ENCODE data around the gene UCKL1.

The UCKL1 gene

GRCh38 chr20:63953764-63954429, 2.3 kb downstream of the UCKL1 start:
- no peaks in the 10 kb centered on the region for H3K9me2 ChIP-seq (replicated peaks; ENCODE audit: control insufficient read depth, low read length)
- H3K9me3 ChIP-seq (ENCODE audit: control insufficient read depth, insufficient read depth, low read length) = no peaks in the 10 kb centered on the region
- peaks cover 44% of the 10 kb centered on the region for H3K4me1 ChIP-seq (ENCODE audit: control insufficient read depth, low read length)
- TF ChIP-seq CTCF (IDR thresholded peaks at IDR 0.05; ENCODE audit: low read depth, low read length, poor library complexity, severe bottlenecking) = no peak
- TF ChIP-seq EZH2phosphoT487 (IDR thresholded peaks at IDR 0.05; ENCODE audit: borderline replicate concordance, low read length) = no peak
- peaks cover 72% of the 10 kb centered on the region for H3K79me2 ChIP-seq (ENCODE audit: control insufficient read depth, low read length)
- H3F3A ChIP-seq (ENCODE audit: control insufficient read depth, insufficient read depth) = peaks cover 10% of the 10 kb centered on the region; the same call in 1 of the 2 replicates
- peak overlapping the region; percentile 86; the same call in 1 of the 2 replicates for H3K4me2 ChIP-seq (ENCODE audit: low read length)
- H3K27me3 ChIP-seq (ENCODE audit: control insufficient read depth, low read length) = no peaks in the 10 kb centered on the region
- peaks cover 22% of the 10 kb centered on the region for H4K20me1 ChIP-seq (ENCODE audit: control insufficient read depth, insufficient read depth, low read depth, low read length)
- no peak overlapping the region for H3K4me3 ChIP-seq (ENCODE audit: low read length)
- no peak overlapping the region for H3K27ac ChIP-seq (ENCODE audit: low read depth, low read length)
- peaks cover 2% of the 10 kb centered on the region; the same call in 1 of the 2 replicates for H3K36me3 ChIP-seq (ENCODE audit: control insufficient read depth, low read length)

- Histone ChIP-seq H3K9me3 (ENCODE audit: control insufficient read depth, insufficient read depth, low read length) (no peaks in the 10 kb centered on the region), H3K4me2 (ENCODE audit: low read length) (no peak overlapping the region), H3K4me3 (ENCODE audit: low read length) (no peak overlapping the region), H3K27me3 (ENCODE audit: control insufficient read depth, low read length) (no peaks in the 10 kb centered on the region), H3K27ac (ENCODE audit: low read depth, low read length) (no peak overlapping the region), H3F3A (ENCODE audit: control insufficient read depth, insufficient read depth) (peaks cover 14% of the 10 kb centered on the region; the same call in 1 of the 2 replicates), H3K36me3 (ENCODE audit: control insufficient read depth, low read length) (peaks cover 4% of the 10 kb centered on the region; the same call in 1 of the 2 replicates), H4K20me1 (ENCODE audit: control insufficient read depth, insufficient read depth, low read depth, low read length) (peaks cover 22% of the 10 kb centered on the region), H3K4me1 (ENCODE audit: control insufficient read depth, low read length) (peaks cover 40% of the 10 kb centered on the region), H3K9me2 (replicated peaks; ENCODE audit: control insufficient read depth, low read length) (no peaks in the 10 kb centered on the region), H3K79me2 (ENCODE audit: control insufficient read depth, low read length) (peaks cover 83% of the 10 kb centered on the region)
- TF ChIP-seq EZH2phosphoT487 (IDR thresholded peaks at IDR 0.05; ENCODE audit: borderline replicate concordance, low read length) (no peak), CTCF (IDR thresholded peaks at IDR 0.05; ENCODE audit: low read depth, low read length, poor library complexity, severe bottlenecking) (no peak)
Observed at GRCh38 chr20:63952769-63953168, 3.4 kb downstream of the UCKL1 start.

- Histone ChIP-seq H3K9me2 (replicated peaks; ENCODE audit: control insufficient read depth, low read length) (no peaks in the 10 kb centered on the region), H3K9me3 (ENCODE audit: control insufficient read depth, insufficient read depth, low read length) (no peaks in the 10 kb centered on the region), H3K4me1 (ENCODE audit: control insufficient read depth, low read length) (peaks cover 34% of the 10 kb centered on the region), H3K4me2 (ENCODE audit: low read length) (no peak overlapping the region), H4K20me1 (ENCODE audit: control insufficient read depth, insufficient read depth, low read depth, low read length) (peaks cover 26% of the 10 kb centered on the region), H3K79me2 (ENCODE audit: control insufficient read depth, low read length) (peaks cover 89% of the 10 kb centered on the region), H3K4me3 (ENCODE audit: low read length) (no peak overlapping the region), H3K36me3 (ENCODE audit: control insufficient read depth, low read length) (peaks cover 4% of the 10 kb centered on the region; the same call in 1 of the 2 replicates), H3F3A (ENCODE audit: control insufficient read depth, insufficient read depth) (peaks cover 14% of the 10 kb centered on the region; the same call in 1 of the 2 replicates), H3K27me3 (ENCODE audit: control insufficient read depth, low read length) (no peaks in the 10 kb centered on the region), H3K27ac (ENCODE audit: low read depth, low read length) (no peak overlapping the region)
- no peak for TF ChIP-seq EZH2phosphoT487 (IDR thresholded peaks at IDR 0.05; ENCODE audit: borderline replicate concordance, low read length)
- TF ChIP-seq CTCF (IDR thresholded peaks at IDR 0.05; ENCODE audit: low read depth, low read length, poor library complexity, severe bottlenecking) = no peak
Observed at GRCh38 chr20:63952210-63952535, 4.0 kb downstream of the UCKL1 start.

Measured in DOHH2 (cell line).